ENCODE data around the gene DENND6A.
"Not testable (repeated sequence)": the region's sequence is repeated elsewhere in the genome, so short reads cannot be mapped to it uniquely, and the experiment has no call there.

Gene DENND6A

DNA sequence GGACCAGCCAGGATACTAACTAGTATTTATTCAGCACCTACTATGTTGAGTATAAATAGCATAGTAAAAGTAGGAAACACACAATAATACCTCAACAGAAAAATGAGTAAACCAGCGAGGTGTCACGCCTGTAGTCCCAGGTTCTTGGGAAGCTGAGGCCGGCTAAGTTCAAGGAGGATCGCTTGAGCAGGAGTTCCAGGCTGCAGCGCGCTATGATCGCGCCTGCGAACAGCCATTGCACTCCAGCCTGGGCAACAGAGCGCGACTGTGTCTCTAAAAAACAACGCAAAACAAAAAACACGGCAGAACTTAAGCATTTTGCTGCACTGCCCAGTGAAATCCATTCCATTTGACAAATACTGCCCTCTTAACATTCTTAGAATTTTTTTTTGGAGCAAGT is 1.3 kb upstream of the DENND6A start:
- DNase-seq: no peak

DNA sequence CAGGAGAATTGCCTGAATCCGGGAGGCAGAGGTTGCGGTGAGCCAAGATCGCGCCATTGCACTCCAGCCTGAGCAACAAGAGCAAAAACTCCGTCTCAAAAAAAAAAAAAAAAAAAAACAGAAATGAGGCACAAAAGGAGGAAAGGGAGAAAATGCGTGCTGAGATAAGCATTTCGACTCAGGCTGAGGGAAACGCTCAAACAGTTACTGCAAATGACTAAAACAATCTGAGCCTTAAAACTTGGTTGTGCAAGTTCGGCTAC is 813 bp downstream of the DENND6A start:
- not testable (repeated sequence) for DNase-seq

DNA sequence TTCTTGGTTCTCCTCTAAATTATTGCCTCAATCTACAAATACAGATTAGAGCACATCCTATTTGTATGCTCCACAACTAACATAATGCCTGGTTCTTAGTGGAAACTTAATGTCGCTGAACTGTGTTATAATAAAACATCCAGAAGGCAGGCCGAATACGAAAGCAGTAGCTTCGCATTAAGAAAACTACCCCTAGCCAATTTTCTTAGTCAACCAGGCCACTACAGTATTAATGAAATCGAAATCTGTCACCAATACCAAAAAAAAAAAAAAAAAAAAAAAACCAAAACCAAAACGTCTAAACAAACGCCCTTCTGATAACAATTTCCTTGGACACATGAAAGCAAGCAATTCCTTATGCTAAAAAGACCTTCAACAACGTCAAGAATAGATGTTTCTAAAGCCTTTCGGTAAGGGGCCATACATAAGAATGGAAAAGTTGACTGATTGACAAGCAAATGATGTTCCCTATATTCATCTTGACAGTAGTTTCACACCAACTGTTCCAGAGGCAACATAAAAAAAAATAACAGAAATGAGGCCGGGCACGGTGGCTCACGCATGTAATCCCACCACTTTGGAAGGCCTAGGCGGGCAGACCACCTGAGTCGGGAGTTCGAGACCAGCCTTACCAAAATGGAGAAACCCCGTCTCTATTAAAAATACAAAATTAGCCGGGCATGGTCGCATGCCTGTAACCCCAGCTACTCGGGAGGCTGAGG is 1.3 kb downstream of the DENND6A start:
- DNase-seq: no peak

DNA sequence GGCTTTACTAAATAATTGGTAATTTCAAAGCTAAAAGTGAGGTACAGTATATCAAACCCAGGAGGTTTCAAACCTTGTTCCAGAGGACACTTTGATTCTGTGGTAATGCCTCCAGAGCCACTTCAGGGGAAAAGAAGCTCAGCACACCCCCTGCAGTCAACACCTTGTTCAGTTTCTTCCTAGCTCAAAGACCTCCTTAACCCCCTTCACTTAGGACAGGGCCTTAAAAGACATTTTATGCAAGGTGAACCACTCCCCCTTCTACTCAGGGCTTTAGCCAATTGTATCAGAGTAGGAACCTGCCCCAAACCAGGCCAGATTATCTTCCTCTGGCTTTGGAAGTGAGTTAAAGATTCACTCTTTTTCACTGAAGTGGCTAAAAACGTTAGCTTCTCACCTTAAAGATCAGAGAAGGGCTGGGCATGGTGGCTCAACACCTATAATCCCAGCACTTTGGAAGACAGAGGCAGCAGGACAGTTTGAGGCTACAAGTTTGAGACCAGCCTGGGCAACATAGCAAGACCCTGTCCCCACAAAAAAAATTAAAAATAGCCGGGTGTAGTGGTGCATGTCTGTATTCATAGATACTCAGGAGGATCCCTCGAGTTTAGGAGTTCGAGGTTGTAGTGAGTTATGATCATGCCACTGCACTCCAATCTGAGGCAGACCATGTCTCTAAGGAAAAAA is 3.4 kb downstream of the DENND6A start:
- no peak for DNase-seq

DNA sequence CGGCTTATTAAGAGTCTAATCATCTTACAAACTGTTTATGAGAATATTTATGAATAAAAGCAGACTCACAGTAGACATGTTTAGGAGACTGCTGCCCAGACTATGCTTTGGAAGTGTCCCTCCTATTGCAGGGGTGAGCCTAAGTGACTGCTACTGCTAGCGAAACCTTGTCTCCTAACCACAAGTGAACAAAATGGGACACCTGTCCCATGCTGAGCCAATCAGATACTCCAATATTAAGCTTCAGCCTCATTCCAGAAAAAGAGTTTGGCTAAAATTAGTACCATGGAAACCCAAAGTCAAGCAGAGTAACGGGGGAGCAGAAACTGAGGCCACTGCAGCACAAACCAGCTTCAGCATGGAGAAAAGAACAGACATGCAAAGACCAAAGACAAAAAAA is 4.6 kb downstream of the DENND6A start:
- no peak for DNase-seq

DNA sequence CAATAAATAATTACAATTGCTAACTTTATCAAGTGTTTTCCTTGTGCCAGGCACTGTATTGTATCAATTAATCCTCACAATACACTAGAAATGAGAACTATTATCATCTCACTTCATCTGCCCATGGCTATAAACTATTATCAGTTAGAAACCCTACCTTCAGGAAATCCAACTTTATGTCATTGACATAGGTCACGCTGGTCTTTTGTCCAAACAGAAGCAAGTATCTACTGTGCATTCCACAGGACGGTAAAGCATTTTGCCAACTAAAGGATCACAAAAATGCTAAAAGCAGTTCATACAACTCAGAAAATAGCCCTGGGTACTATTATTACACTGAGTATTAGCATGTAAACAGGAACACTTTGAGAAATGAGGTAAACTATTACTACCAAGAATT is 9.6 kb downstream of the DENND6A start:
- DNase-seq: no peak

DNA sequence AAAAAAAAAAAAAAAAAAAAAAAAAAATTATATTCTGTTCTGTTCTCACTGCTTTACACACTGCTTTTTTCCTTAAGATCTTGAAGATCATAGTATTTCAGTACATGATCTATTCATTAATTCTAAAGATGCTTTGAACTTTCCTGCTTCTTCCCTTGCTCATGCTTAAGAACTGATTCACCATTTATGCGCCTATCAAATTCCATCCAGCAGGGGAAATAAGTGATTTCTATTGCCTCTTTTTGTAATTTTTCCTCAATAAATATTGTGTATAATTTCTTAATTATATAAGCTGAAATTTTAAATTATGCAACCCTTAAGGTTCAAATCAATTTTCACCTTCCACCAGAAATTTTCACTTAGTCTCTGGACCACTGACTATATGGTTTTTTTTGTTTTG is 10.6 kb downstream of the DENND6A start:
- no peak for DNase-seq

DNA sequence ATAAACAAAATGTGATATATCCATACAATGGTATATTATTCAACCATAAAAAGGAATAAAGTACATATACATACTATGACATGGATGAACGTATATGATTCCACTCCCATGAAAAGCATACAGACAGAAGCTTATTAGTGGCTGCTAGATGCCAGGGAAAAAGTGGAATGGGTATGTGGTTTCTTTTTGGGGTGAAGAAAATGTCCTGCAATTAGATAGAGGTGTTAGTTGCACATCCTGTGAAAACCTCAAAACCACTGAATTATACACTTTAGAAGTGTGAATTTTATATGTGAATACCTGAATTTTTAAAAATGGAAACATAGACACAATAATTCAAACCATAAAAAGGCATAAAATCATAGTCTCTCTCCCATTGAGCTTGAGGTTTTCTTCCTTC is 11.2 kb downstream of the DENND6A start:
- DNase-seq: no peak

DNA sequence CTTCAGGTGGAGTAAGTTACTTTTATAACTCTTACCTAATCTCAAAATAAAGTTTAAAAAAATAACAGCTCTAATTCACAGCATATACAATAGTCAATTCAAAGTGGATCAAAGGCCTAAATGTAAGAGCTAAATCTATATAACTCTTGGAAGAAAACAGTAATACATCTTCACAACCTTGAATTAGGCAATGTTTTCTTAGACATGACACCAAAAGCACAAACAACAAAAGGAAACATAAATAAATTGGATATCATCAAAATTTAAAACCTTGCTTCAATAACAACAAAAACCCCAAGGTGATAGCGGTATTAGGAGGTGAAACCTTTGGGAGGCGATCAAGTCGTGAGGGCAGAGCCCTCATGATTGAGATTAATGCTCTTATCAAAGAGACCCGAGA is 12.8 kb downstream of the DENND6A start:
- no peak for DNase-seq

DNA sequence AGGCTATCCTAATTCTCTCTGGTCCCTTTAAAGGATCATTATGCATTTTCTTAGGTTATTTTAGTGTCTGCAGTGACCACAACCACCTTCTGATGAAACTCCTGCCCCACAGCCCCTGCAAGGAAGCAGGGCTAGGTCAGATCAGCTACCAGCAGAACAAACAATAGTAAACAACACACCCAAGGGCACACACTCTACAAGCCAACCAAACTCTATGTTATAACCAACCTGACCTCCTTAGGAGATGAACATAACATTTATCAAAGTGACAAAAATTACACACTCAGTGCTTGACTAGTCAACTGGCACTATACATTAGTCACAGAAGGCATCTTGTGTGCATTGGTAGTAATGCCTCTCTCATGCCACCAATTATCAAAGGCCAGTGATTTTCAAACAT is 17.3 kb downstream of the DENND6A start:
- no peak for DNase-seq

DNA sequence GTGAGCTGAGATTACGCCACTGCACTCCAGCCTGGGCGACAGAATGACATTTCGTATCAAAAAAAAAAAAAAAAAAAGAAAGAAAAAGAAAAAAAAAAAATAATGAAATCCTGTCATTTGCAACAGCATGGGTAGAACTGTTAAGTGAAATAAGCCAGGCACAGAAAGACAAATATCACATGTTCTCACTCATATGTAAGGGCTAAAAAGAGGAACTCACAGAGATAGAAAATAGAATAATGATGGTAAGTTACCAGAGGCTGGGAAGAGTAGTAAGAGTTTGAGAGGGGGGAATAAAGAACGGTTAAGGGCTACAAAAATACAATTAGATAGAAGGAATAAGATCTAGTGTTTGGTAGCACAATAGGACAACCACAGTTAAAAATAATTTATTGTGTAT is 19.7 kb downstream of the DENND6A start:
- DNase-seq: no peak

DNA sequence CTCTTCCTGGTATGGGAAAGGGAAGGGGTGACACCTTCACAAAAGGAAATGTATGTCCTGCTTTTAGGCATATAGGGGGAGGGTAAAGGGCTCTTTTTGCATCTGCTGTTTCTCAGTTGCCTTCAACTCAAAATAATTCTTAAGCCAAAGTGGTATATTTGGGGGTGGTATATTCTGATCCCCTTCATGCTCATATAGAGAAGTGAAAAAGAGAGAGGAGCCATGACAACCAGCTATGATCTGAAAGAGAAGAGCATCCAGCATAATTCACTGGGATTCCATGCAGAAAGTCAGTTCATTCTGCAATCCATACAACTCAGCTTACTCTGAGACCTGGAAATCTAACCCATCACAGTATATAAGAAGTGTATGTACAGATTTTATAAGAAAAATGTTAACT is 22.3 kb downstream of the DENND6A start:
- no peak for DNase-seq

DNA sequence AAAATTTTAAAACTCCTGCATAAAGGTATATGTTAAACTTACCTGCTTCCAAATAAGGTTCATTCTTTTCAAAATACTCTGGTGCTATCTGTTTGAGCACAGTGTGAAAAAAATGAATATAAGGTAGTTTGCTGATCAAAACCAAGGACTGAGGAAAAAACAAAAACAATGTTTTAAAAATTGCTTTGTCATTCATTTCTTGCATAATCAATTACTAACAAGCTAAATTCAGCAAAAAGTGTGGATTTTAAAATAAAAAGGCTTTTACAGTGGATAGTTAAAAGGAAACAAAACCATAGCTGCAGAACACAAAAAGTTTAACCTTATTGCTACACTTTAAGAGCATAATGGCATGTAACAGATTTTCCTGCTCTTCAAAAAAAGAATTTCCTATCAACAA is 31.5 kb downstream of the DENND6A start:
- DNase-seq: no peak

DNA sequence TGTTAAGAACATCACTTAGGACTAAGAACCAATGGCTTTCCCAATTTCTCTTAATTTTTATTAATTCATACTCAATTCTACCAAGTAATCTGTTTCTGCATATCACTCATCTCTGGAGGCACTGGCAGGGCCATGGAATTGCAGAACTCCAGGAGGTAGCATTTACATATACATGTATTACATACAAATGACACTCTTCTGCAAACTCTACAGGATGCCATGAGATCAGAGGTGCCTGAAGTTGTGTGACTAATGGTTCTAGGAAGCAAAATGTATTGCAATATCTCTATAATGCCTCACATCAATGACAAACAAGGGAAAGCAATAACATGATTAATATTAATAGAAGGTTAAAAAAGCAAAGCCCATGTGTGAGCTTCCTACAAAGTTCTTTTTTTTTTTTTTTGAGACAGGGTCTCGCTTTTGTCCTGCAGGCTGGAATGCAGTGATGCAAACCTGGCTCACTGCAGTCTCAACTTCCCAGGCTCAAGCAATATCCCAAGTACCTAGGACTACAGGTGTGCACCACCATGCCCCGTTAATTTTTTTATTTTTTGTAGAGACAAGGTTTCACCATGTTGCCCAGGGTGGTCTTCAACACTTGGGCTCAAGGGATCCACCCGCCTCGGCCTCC is 33.0 kb downstream of the DENND6A start:
- DNase-seq: no peak

DNA sequence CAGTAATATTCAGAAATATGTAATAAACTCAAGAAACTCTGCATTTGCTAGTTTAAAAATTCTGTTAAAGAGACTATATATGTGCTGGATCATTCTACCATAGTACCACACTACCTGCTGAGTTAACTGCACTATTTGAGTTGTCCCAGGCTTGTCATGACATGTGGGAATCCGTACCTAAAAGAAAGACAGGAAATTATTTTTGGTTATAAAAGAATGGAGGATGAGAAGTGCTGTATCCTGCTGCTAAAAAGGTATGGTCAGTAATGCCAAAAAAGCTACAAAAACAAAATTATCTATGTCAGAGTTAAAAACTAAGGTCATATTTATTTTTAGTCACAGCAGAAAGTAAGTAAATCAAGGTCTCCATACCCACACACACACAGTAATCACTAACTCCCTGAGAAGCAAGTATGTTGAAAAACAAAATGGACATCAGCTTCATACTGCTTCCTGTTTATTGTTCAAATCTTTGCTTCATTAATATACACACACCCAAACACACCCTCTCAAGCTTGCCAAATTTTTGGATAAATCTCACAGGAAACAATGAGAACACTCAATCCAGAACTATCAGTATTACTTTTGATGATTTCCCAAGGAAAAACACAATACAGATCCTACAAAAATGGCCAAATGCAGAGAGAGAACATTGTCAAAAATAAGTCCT is 33.7 kb downstream of the DENND6A start:
- no peak for DNase-seq

DNA sequence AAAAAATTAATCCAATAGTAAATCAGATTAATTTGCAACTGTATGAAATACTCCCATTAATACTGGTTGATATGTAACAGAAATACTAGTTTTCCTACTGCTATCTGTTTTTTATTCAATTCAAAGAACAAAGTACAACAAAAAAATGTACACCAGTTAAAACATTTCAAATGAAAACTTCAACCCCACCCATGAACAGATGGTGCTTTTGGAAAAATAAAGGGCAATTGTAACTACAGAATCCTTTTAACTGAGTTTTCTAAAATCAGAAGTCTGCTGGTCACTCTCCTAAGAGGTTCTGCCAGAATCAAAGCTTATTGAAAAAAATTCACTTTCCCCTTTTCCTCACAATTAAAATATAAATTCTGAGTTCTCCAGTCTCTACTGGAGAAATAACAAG is 34.3 kb downstream of the DENND6A start:
- DNase-seq: no peak

DNA sequence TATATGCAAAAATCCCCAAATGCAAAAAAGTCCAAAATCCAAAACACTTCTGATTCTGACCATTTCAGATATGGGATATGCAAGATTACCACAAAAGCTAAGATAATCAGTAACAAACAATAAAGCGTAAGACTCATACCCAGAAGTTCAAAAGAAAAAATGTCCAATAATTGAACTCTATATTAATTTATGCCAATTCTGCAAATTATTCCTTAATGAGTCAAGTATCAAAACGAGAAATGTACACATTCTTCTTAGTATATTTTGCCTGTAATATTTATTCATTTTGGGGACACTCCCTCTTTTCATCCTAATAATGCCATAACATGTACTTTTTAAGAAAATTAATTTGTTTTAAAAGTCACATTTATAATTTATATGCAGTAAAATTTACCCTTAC is 37.1 kb downstream of the DENND6A start:
- DNase-seq: no peak

DNA sequence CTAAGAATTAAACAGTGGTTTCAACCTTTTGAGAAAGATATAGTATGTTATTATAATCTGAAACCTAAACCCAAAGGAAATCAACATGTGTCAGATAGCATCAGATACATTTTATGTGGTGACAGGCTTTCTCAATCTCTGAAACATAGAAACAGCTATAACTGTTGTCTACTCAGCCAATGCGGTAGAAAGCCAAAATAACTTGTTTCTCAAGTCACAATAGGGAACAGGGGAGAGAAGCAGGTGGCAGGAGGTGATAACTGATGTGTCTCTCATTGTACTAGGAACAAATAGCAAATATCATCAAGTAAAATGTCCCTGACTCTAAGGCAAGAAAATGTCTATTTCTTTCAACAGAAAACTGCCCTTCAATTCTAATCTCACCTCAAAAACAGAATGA is 38.6 kb downstream of the DENND6A start:
- DNase-seq: no peak

DNA sequence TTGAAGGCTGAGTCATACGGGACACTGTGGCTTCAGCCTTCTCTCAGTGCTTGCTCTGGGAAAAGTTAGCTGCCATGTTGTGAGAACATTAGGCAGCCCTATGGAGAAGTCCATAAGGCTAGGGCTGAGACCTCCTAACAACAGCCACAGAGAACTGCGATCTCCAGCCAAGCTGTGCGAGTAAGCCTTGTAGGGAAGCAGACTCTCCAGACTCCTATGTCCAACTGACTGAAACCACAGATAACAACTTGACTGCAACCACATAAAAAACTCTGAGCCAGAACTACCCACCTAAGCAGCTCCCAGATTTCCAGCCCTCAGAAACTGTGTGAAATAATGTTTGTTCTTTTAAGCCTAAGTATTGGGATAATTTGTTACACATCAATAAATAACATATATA is 40.7 kb downstream of the DENND6A start:
- no peak for DNase-seq

DNA sequence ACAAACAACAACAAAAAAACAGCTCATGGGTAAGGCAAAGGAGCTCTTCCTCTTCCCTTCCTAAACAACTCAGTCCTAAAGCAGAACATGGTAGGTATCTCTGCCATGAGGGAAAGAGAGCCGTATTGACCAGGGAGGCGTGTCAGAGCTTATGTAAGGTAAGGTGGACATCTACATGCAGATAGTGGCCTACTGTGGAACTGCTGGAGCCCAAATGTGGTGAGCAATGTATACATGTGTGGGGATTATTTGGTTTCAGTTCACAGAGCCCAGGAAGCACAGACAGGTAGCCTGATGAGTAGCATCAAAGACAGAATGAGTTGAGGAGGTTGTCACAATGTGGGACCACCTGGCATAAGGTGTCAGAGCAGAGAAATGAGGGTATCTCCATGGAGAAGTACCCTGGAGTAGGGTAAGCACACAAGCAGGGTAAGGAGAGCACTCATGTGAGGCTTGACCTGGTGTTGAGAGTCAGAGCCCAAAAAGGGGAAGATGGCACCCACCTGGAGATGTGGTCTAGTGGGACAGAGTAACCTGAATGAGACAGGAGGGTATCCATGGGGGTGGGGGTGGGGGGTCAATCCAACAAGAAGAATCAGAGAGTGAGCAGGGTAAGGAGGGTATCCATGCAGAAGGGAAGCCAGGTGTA is 45.5 kb downstream of the DENND6A start:
- no peak for DNase-seq

DNA sequence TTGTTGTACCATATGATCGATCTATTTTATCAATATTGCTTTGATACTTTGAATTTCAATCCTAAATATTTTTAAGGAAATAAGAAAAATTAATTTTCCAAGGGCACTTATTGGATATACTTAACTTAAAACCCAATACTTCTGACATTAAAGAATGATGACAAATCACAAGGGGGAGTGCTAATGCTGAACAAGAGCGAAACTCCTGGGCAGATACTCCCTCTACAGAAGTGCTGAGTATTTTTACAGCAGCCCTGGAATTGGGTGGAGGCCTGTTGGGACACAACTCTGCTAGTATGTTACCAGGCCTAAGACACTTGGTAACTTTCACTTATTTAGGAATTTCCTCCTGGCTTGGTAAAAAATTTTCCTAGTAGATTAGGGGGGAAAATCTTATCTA is 46.2 kb downstream of the DENND6A start:
- DNase-seq: no peak

DNA sequence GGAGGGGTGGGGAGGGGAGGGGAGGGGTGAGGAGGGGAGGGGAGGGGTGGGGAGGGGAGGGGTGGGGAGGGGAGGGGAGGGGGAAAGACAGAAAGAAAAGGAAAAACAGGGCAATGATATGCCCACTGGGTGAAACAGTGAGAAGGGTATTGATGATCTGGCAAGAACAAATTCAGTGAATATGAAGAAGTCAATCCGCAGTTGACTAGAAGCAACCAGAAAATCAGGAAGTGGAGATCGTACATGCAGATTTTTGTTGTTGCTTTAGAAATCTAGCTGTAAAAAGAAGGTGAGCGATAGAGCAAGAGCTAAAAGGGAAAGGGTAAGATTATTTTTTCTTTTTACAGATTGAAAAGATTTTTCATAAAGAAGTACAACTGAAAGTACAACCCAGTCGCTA is 48.1 kb downstream of the DENND6A start:
- DNase-seq: no peak

DNA sequence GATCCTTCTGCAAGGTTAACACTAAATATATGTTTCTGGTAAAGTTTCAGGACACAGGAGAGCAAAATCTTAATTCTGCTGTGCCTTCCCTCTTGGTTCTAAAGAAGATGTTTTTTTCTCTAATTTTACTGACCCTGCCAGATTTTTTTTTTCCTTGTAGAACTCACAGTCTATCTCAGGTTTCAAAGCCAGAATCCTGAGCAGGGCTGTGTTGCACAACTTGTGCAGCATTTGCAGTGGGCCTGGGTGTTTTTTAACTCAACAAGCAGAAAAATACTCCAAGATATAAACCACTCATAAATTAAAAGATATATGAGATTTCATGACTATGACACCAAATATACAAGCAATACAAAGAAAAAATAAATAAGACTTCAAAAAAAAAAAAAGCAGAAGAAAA is 55.5 kb downstream of the DENND6A start:
- DNase-seq: no peak

DNA sequence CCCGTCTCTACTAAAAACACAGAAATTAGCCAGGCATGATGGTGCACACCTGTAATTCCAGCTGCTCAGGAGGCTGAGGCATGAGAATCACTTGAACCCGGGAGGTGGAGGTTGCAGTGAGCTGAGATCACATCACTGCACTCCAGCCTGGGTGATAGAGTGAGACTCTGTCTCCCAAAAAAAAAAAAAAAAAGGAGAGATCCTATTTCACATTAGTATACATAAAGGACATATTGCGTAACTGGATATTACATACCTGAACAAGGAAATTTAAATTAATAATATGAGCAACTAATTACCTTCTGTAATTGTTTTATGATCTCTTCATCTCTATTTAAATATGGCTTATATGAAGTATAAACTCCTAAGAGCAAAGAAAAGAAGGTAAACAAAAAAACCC is 58.6 kb downstream of the DENND6A start:
- not testable (repeated sequence) for DNase-seq

All from NCI-H1105 (cell line).